AG04450 (cell line): ENCODE data around the gene INPP5E. TPM values are rescaled to one million over a fixed set of nuclear protein-coding genes. Genes with fewer than 3 reads are reported as not detected.

ENCODE experiments used
- CTCF ChIA-PET: fragments of 300-600, 350-600 bp; formaldehyde crosslinking; extraction: SDS; loops from one replicate; lab custom pipeline; 2022; ENCODE audit warnings: antibody characterized with exemption, inconsistent platforms; lab: Charles Lee
- POLR2A ChIA-PET: fragments of 350-600 bp; formaldehyde crosslinking; extraction: SDS; loops from one replicate; lab custom pipeline; 2021; ENCODE audit warnings: antibody characterized with exemption, inconsistent platforms; lab: Yijun Ruan, JAX
- DNase-seq: peaks from one replicate; pipeline ENCODE4 v3.0.0-alpha.2; 2011; ENCODE audit warnings: low read depth, low spot score
- H3K27ac ChIP-seq: one replicate; pipeline ENCODE4 v1.5.1; 2012; ENCODE audit warnings: low read depth, low read length, control low read depth
- H3K27me3 ChIP-seq: one replicate; pipeline ENCODE4 v1.6.0; 2012; ENCODE audit warnings: low read length; ENCODE audit not compliant: control insufficient read depth, insufficient read depth
- H3K4me3 ChIP-seq: 2 replicates; pipeline ENCODE4 v1.5.1; 2011; ENCODE audit warnings: mild to moderate bottlenecking, low read depth, low read length, control low read depth
- H3K9me3 ChIP-seq: 2 replicates; pipeline ENCODE4 v1.5.1; 2012; ENCODE audit warnings: low read length; ENCODE audit not compliant: control insufficient read depth, insufficient read depth
- CTCF ChIP-seq: IDR thresholded peaks from 2 replicates; pipeline ENCODE4 v1.5.1; 2011; ENCODE audit warnings: low read depth, low read length, control low read depth, inconsistent platforms
- polyA plus RNA-seq: library from polyadenylated mRNA; depleted of rRNA; stranded (reverse); fragments of >200 nt; gene quantifications from 2 replicates; pipeline ENCODE4 v1.2.3, GENCODE V29; 2011

Gene INPP5E
- polyA plus RNA-seq, 1 experiment: 4.3 TPM

GRCh38 chr9:136454026-136454796, 14.6 kb upstream of the INPP5E start:
- no peak for DNase-seq
- no peak for TF ChIP-seq CTCF
- Histone ChIP-seq H3K27me3 (no peaks in the 10 kb centered on the region), H3K4me3 (no peak overlapping the region), H3K9me3 (no peaks in the 10 kb centered on the region), H3K27ac (no peak overlapping the region)
- POLR2A ChIA-PET: interaction anchor here (0.6 kb wide), 1 partner anchor 262 kb away, joined by 17 read pairs; no protein-coding TSS in a partner anchor
- CTCF ChIA-PET: interaction anchor here (1.0 kb wide), 1 partner anchor 14 kb away, joined by 3 read pairs; no protein-coding TSS in a partner anchor

- Histone ChIP-seq H3K4me3 (no peak overlapping the region), H3K27me3 (no peaks in the 10 kb centered on the region), H3K9me3 (no peaks in the 10 kb centered on the region), H3K27ac (no peak overlapping the region)
- ChIA-PET CTCF (interaction anchor here (1.0 kb wide), 1 partner anchor 13 kb away, joined by 3 read pairs; no protein-coding TSS in a partner anchor), POLR2A (no interaction called here)
- no peak for DNase-seq
- no peak for TF ChIP-seq CTCF
Observed at GRCh38 chr9:136453326-136453725, 13.7 kb upstream of the INPP5E start.

- H3K4me3 ChIP-seq: no peak overlapping the region
- DNase-seq: no peak
- TF ChIP-seq CTCF: no peak
- no peak overlapping the region for H3K27ac ChIP-seq
- CTCF ChIA-PET: no interaction called here
- H3K27me3 ChIP-seq: no peaks in the 10 kb centered on the region
- POLR2A ChIA-PET: no interaction called here
- H3K9me3 ChIP-seq: no peaks in the 10 kb centered on the region; the same call in 1 of the 2 replicates
Observed at GRCh38 chr9:136451221-136451877, 11.7 kb upstream of the INPP5E start.

- Histone ChIP-seq H3K4me3 (no peak overlapping the region), H3K27ac (no peak overlapping the region), H3K27me3 (no peaks in the 10 kb centered on the region), H3K9me3 (no peaks in the 10 kb centered on the region; the same call in 1 of the 2 replicates)
- ChIA-PET CTCF (no interaction called here), POLR2A (no interaction called here)
- DNase-seq: no peak
- no peak for TF ChIP-seq CTCF
Observed at GRCh38 chr9:136448655-136449054, 9.0 kb upstream of the INPP5E start.
